NCI-H1930 (cell line): ENCODE measurements around the gene PGAP3.

Experiments used
- DNase-seq, 2 experiments: peaks; one replicate each; lab custom pipeline; 2025; lab: John Stamatoyannopoulos, UW

The PGAP3 gene

GRCh38 chr17:39697961-39698360 lies 10.1 kb upstream of the PGAP3 start:
- no peak for DNase-seq

GRCh38 chr17:39696731-39697130 lies 8.9 kb upstream of the PGAP3 start:
- DNase-seq = no peak

GRCh38 chr17:39695089-39695474 lies 7.2 kb upstream of the PGAP3 start:
- no peak for DNase-seq

GRCh38 chr17:39694593-39694992 lies 6.7 kb upstream of the PGAP3 start:
- DNase-seq = no peak

- DNase-seq = no peak
Measured at GRCh38 chr17:39688945-39689344, 1.1 kb upstream of the PGAP3 start.

GRCh38 chr17:39688475-39688835 lies 598 bp upstream of the PGAP3 start:
- DNase-seq = no peak

- DNase-seq = no peak
Measured at GRCh38 chr17:39687101-39687545, 734 bp downstream of the PGAP3 start.

GRCh38 chr17:39684369-39685192 lies 3.3 kb downstream of the PGAP3 start:
- no peak for DNase-seq

GRCh38 chr17:39683295-39683939 lies 4.4 kb downstream of the PGAP3 start:
- DNase-seq = no peak

- DNase-seq = no peak
Measured at GRCh38 chr17:39679521-39680192, 8.2 kb downstream of the PGAP3 start.

- no peak for DNase-seq
Measured at GRCh38 chr17:39678340-39679116, 9.3 kb downstream of the PGAP3 start.

- no peak for DNase-seq
Measured at GRCh38 chr17:39677542-39678339, 10.1 kb downstream of the PGAP3 start.

- DNase-seq = no peak
Measured at GRCh38 chr17:39677072-39677471, 10.8 kb downstream of the PGAP3 start.

- DNase-seq = no peak
Measured at GRCh38 chr17:39676198-39676819, 11.5 kb downstream of the PGAP3 start.

- DNase-seq = no peak
Measured at GRCh38 chr17:39675390-39676082, 12.3 kb downstream of the PGAP3 start.

GRCh38 chr17:39674702-39675389 lies 13.0 kb downstream of the PGAP3 start:
- DNase-seq = no peak

- no peak for DNase-seq
Measured at GRCh38 chr17:39674179-39674578, 13.7 kb downstream of the PGAP3 start.

- no peak for DNase-seq
Measured at GRCh38 chr17:39673335-39674081, 14.3 kb downstream of the PGAP3 start.
